Endometrial microvascular endothelial cells (primary cell): ENCODE measurements around the gene SDC1. TPM values are rescaled to one million over a fixed set of nuclear protein-coding genes. Genes with fewer than 3 reads are reported as not detected.

ENCODE experiments used
- in situ Hi-C: cut with HindIII; loops from 2 replicates; pipeline ENCODE4 v1.10.0; 2017; ENCODE audit warnings: low sequenced_read_pairs, low pct_unique_long_range_greater_than_20kb; ENCODE audit errors: inconsistent ontology term
- total RNA-seq: library from RNA; depleted of rRNA; stranded (reverse); fragments of >200 nt; gene quantifications from one replicate; pipeline ENCODE4 v1.2.3, GENCODE V29; 2015; ENCODE audit errors: inconsistent ontology term

Gene SDC1
- total RNA-seq, 1 donor from 2014 or later, result 2.9 TPM

DNA sequence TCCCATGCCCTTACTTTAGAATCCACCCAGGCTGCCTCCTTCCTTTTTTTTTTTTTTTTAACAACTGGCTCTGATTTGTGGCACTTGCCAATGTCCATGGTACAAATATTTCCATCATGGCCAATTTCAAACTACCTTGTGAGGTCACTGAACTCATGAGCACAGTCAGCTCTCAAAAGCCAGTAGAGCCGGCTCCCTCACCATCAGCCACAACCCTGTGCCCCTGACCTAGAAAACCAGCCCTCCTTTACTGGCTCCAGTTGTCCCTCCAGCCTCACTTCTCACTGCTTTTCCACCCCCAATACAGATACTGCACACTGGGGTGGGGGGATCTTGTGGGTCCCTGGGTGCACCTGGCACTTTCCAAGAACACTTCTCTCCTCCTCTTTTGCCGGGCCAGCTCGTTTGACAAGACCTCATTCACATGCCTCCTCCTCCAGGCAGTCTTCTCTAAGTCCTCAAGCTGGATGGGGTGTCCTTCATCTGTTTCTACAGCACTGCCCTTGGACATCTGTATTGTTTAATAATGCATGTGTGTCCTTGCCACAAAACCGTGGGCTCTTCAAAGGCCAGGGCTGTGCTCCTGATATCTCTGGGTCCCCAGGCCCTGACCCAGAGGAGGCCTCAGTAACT, 35.5 kb downstream of the SDC1 start:
- in situ Hi-C loops, result no loop called here

GRCh38 chr2:20188851-20189250, 36.1 kb downstream of the SDC1 start:
- in situ Hi-C loops, result no loop called here

DNA sequence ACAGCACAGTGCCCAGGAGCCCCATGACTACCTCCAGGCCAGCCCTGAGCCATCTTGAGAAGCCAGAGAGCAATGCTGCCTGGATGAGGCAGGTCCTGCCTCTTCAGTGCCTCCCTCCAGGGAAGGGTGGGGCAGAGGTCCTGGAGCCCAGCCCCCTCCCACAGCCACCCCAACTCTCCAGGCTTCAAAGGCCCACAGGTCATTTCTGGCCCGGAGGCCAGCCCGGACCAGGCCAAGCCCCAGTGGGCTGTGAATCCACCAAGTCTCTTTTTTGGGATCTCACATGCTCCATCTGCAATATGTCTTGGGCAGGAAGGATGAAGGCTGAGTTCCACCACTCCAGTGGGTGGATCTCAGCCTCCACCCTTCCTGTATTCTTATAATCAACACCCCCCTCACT, 36.7 kb downstream of the SDC1 start:
- in situ Hi-C loops, result no loop called here

DNA sequence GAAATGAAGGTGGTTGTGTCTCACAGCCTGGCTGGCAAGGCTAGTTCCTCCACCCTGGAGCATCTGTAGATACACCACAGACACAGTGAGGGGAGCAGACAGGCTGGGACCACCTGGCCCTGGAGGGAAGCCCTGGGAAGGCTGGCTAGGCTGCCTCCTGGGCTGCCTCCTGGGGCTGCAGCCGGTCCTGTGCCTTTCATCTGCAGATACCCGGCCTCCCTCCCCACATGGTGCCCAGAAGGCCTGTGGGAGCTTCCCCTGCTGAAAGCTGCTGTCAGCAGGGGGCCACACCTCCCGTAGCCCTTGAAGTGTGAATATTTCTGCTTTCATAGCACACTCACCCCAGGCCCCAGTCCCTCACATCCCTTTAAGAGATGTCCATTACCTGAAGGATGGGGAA, 37.6 kb downstream of the SDC1 start:
- in situ Hi-C loops, result no loop called here

GRCh38 chr2:20186855-20187187, 38.1 kb downstream of the SDC1 start:
- in situ Hi-C loops, result no loop called here

DNA sequence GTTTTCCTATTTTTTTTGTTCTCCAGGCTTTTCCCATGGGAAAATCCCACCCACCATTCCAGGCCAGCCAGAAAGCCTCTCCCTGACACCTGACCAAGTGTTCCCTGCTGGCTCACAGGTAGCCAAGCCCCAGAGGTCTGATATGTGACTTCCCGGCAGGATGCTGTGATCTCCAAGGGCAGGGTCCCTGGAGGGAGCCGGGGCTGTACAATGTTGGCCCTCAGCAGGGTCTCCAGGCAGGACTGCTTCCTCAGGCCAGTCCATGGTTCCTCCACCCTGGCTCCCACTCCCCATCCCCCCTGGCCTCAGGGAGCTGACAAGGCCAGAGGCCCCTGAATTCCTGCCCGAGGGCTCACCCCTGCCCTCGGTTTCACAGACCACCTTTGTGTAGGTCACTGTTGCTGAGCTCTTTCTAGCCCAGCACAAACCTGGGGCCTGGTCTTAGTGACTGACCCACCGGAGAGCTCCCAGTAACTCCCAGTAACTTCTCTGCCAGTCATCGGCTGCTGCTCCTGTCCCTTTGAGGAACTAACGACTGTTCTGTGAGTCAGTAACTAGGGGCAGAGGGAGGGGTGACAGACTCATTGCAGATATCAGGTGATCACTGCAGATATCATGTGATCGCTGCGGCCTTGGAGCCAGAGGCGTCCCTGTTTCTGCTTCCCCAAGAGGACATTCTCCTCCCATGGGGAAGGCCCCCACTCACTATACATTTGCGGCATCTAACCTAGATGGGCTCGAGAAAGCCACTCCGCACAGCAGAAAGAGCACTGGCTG, 38.7 kb downstream of the SDC1 start:
- in situ Hi-C loops, result no loop called here

- in situ Hi-C loops, result no loop called here
Observed at GRCh38 chr2:20185176-20186022, 39.5 kb downstream of the SDC1 start.

DNA sequence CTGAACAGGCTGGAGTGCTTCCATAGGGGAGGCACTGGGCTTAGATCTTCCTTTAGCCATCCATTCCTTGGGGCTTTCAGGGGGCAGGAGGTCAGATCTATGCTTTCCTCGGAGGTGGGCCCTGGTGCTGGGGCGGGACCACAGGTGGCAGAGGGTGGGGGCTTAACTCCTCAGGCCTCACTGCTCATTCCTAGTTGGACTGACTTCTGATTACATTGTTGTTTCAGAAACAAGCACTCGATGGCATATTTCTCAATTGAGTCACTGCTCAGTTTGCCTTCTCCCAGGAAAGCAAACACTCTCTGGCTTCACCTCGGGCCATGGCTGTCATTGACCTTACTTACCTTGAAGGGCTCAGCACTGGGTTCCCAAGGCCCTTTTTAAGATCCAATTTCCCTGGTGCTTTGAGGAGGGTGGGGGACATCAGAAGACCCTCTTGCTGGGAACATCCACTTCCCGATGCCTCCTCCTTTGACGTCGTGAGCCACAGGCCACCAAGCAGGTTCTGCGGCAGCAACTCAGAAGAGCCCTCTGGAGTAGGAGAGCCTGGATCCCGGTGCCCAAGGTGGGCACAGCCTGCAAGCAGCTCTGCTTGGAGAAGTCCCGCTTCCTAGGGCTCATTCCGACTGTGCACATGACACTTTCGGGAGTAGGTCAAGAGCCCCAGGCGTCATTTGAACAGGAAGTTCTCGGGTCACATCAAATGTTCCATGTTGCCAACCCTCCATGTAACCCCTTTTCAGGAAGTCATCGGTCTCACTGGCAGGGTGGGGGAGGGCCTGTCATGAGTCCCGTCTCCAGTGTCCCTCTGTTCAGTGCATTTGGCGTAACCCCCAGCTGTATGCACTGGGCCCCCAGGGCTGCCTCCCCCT, 40.6 kb downstream of the SDC1 start:
- in situ Hi-C loops, result no loop called here

DNA sequence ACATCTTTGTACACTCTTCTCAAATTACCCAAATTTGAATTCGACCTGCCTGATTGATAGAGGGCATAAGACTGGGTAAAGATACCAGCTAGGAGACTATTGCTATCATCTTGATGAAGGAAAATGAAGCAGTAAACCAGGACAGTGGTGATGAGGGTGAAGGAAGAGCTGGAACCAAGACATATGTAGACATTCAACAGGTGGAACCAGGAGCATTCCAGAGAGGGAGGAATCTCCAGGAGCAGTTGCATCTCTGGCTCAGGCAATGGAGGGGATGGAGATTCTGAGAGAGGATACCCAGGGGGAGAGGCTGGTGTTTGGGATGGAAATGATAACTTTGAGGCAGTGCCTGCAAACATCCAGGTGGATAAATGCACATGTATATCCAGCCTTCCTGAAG, 41.6 kb downstream of the SDC1 start:
- in situ Hi-C loops, result no loop called here

DNA sequence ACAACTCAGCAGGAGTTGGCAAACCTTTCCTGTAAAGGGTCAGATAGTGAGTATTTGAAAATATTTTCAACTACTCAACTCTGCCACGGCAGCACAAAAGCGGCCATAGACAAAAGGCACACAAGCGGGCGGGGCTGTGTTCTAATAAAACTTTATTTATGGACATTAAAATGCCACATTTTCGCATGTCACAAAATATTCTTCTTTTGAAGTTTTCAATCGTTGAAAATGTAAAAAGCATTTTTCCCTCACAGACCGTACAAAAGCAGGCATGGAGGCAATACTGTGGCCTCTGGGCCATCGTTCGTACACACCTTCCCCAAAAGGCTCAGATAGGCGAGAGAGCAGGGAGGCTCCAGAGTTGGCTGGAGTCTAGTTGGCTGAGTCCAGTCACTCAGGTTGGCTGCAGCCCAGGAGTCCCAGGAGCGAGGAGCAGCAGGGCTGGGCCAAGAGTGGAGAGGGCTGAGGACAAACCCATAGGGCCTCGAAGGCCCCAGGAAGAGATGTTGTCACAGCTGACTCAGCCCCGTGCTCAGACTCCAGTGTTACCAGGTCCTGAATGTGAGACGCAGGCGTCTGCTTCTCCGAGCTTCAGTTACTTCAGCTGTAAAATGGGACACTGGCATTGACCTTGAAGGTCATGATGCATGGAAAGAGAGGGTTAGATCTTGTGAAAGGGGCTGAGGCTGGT, 42.5 kb downstream of the SDC1 start:
- in situ Hi-C loops, result no loop called here

DNA sequence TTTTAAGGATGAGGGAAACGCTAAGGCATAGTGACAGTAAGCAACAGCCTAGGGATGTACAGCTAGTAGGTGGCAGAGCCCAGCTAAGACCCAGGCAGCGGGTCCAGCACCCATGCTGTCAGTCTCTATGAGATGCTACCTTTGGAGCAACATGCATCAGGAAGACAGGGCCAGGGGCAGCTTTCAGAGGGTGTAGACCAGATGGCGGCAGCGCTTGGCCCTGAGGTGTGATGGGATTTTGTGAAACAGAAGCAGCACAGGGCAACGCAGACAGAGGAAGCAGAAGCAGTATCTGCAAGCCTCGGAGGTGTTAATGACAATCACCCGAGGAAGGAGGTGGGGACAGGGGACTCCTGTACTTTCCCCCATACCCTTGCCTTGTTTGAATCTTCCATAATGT, 43.2 kb downstream of the SDC1 start:
- in situ Hi-C loops, result no loop called here

DNA sequence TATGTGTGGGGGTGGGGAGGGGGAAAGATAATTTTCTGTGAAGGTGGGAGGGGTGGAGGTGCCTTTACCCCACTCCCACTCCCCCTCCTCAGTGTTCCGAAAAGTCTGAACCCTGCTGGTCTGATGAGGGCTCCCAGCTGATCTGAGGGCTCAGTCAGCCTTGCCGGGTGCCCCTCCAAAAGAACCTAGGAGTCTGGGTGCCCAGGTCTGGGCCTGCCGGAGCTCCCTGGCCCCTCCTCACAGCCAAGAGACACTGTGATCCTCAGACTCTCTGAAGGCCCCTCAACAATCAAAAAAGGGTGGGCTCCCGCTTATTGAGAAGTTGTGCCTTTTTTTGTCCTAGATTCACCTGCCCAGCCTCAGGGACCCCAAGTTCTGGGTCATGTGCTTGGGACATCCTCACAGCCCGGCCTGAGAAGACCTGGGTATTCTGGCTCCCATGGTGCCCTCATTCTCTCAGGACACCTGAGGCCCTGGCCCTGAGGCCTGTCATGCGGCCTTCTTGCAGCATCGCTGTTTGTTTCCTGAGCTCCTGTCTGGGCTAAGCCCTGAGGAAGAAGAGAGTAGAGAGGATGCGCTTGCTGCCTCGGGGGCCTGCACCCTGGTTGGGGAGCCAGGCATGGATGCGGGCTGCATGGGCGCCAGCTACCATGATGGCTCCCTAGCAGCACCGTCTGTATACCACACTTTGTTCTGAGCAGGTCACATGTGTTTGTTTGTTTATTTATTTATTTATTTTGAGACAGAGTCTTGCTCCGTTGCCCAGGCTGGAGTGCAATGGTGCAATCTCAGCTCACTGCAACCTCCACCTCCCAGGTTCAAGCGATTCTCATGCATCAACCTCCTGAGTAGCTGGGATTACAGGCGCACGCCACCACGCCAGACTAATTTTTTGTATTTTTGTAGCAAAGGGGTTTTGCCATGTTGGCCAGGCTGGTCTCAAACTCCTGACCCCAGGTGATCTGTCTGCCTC, 44.0 kb downstream of the SDC1 start:
- in situ Hi-C loops, result no loop called here

DNA sequence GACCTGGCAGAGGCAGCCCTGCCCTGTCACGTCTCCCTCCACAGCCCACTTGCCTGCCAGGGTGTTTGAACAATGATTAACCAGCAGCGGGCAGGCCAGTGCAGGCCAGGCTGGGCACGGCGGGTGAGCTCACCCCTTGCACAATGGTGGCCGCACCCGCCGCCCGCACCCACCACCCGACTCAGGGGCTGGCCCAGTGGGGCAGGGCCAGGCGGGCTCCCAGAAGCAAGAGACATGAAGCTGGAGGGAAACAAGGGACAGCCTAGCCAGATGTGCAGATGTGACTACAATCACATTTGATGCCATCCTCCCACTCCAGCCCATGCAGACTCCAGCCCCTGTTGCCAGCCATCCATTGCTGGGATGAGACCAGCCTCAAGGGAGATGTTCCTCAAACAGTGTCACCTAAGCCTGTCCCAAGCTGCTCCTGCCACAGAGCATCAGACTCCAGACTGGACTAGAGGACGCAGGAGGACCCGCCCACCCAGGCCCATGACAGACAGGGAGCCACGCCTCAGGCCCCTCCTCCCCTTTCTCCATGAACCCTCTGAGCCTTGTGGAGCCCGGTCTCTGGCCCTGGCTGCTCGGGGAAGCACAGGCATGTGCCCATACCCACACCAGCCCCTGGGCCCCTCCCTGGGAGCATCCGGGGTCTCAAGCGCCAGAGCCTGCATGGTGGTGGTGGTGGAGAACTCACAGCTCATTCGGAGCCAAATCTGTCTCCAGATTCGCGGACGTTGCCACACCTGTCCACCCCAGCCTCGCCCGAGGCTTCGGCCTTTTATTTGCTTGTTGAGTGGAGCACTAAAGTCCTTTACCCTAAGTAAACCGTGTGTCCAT, 45.0 kb downstream of the SDC1 start:
- in situ Hi-C loops, result no loop called here

- in situ Hi-C loops, result no loop called here
Observed at GRCh38 chr2:20179466-20179754, 45.5 kb downstream of the SDC1 start.

DNA sequence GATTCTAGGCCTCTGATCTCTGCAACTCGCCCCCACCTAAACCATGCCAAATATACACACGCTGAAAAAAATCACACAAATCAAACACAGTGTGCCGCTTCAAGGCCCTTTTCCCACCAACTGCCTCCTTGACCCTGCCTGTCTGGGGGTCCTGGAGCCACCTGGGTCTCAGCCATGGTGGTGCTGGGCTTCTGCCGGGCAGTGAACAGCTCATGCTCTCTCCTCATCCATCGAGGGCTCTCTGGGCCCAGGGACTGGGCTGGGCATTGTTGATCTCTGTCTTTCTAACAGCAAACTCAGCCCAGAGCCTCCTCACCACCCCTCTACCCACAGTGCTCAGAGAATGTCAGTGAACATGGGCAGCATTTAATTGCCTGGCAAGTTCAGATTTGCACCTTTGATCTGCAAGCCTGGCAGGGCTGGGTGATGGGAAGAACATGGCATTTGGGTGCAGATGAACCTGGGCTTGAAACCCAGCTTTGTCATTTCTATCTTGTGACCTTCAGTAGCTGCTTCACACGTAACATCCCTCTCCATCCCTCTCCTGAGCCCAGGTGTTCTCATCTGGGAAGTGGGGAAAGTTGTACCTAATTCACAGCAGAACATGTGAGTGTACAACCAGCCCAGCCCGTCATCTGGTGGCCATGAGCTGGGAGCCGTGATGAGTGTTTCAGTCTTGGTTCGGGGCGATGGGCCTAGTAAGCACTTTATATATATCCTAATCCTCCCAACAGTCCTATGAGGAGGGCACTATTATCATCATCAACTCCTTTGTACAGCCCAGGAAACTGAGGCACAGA, 46.1 kb downstream of the SDC1 start:
- in situ Hi-C loops, result no loop called here

DNA sequence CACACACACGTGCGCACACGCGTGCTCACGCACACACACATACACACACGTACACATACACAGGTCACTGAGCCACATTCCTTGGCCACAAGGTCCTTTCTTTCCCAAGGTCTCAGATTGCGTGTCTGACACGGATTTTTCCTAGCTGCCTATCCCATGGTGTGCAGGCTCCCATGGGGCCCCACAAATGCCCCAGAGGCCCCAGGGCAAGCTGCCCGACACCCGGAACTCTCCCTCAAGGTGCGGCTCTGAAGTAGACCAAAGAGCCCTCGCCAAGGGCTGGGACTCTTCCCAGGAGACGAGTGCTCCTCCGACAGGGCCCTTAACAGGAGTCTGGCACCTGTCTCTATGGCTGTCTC, 46.7 kb downstream of the SDC1 start:
- in situ Hi-C loops, result no loop called here
